Stimulated activated CD4-positive, alpha-beta T cell treated with anti-CD3 and anti-CD28 coated beads, Interleukin-1b, Interleukin-23, amount 100 ng/mL, for 1 hour (primary cell): Measurements from ENCODE around the gene RBM6.
A peak's percentile ranks its signal among the peaks of the same experiment; 100 is the strongest.
"Not testable (repeated sequence)": the region's sequence is repeated elsewhere in the genome, so short reads cannot be mapped to it uniquely, and the experiment has no call there.

Experiments
- DNase-seq, 2 donors: peaks; one replicate each; pipeline ENCODE4 v3.0.0-alpha.2; 2020; ENCODE audit warnings: low read depth in 2 of 2

Gene RBM6

GRCh38 chr3:49992326-49992725 lies 52.4 kb downstream of the RBM6 start:
- DNase-seq, result no peak

GRCh38 chr3:49994476-49994875 lies 54.5 kb downstream of the RBM6 start:
- DNase-seq, result no peak

GRCh38 chr3:49996016-49996415 lies 56.1 kb downstream of the RBM6 start:
- no peak for DNase-seq

- DNase-seq, result no peak
Observed at GRCh38 chr3:49997862-49998261, 57.9 kb downstream of the RBM6 start.

GRCh38 chr3:49998326-49998725 lies 58.4 kb downstream of the RBM6 start:
- no peak for DNase-seq

GRCh38 chr3:50001511-50001910 lies 61.6 kb downstream of the RBM6 start:
- no peak for DNase-seq

GRCh38 chr3:50003216-50003615 lies 63.3 kb downstream of the RBM6 start:
- DNase-seq, result no peak

GRCh38 chr3:50003824-50004223 lies 63.9 kb downstream of the RBM6 start:
- no peak for DNase-seq

GRCh38 chr3:50008931-50009330 lies 69.0 kb downstream of the RBM6 start:
- DNase-seq, result no peak

- DNase-seq, result no peak
Observed at GRCh38 chr3:50010959-50011358, 71.0 kb downstream of the RBM6 start.

GRCh38 chr3:50015918-50016317 lies 76.0 kb downstream of the RBM6 start:
- DNase-seq, result no peak

- DNase-seq, result no peak
Observed at GRCh38 chr3:50028346-50028745, 88.4 kb downstream of the RBM6 start.

- DNase-seq, result not testable (repeated sequence)
Observed at GRCh38 chr3:50031201-50031600, 91.3 kb downstream of the RBM6 start.

- no peak for DNase-seq
Observed at GRCh38 chr3:50044976-50045375, 105.0 kb downstream of the RBM6 start.

- DNase-seq, result no peak
Observed at GRCh38 chr3:50047426-50047825, 107.5 kb downstream of the RBM6 start.

- DNase-seq, result no peak
Observed at GRCh38 chr3:50050361-50050760, 110.4 kb downstream of the RBM6 start.

- DNase-seq, result no peak
Observed at GRCh38 chr3:50057756-50058155, 117.8 kb downstream of the RBM6 start.

- DNase-seq, result no peak
Observed at GRCh38 chr3:50068134-50068533, 128.2 kb downstream of the RBM6 start.

- DNase-seq, result no peak
Observed at GRCh38 chr3:50078091-50078490, 138.1 kb downstream of the RBM6 start.

GRCh38 chr3:50078622-50079021 lies 138.7 kb downstream of the RBM6 start:
- no peak for DNase-seq

- not testable (repeated sequence) for DNase-seq
Observed at GRCh38 chr3:50084951-50085350, 145.0 kb downstream of the RBM6 start.

GRCh38 chr3:50088725-50089608 lies 149.0 kb downstream of the RBM6 start, which contains the start of gene RBM5:
Gene RBM5 (plus strand): TSS chr3:50088919. CDS start chr3:50090435, 1,516 bp downstream.
- DNase-seq, result peak; percentile 76 to 80

GRCh38 chr3:50089609-50089945 lies 149.6 kb downstream of the RBM6 start:
- no peak for DNase-seq

GRCh38 chr3:50090984-50091383 lies 151.0 kb downstream of the RBM6 start:
- DNase-seq, result no peak
